Measurements from ENCODE around the gene ICAM4. TPM values are rescaled to one million over a fixed set of nuclear protein-coding genes. Genes with fewer than 3 reads are reported as not detected.

The ICAM4 gene
- total RNA-seq, 1 donor from 2014 or later: 0.13 TPM

- Histone ChIP-seq H3K36me3 (ENCODE audit: control insufficient read depth, insufficient read depth, low read length) (peaks cover 5% of the 10 kb centered on the region), H3K4me3 (ENCODE audit: low read depth, low read length) (no peak overlapping the region), H3K27me3 (ENCODE audit: control insufficient read depth, insufficient read depth, low read length) (no peaks in the 10 kb centered on the region)
- no peak for DNase-seq (ENCODE audit: low read depth)
- TF ChIP-seq CTCF (IDR thresholded peaks at IDR 0.05; ENCODE audit: insufficient read depth, low read length, poor library complexity, severe bottlenecking): no peak
Measured at GRCh38 chr19:10260141-10260584, 26.6 kb upstream of the ICAM4 start.

- peaks cover 3% of the 10 kb centered on the region for H3K36me3 ChIP-seq (ENCODE audit: control insufficient read depth, insufficient read depth, low read length)
- no peak for TF ChIP-seq CTCF (IDR thresholded peaks at IDR 0.05; ENCODE audit: insufficient read depth, low read length, poor library complexity, severe bottlenecking)
- no peak overlapping the region for H3K4me3 ChIP-seq (ENCODE audit: low read depth, low read length)
- no peak for DNase-seq (ENCODE audit: low read depth)
- H3K27me3 ChIP-seq (ENCODE audit: control insufficient read depth, insufficient read depth, low read length): no peaks in the 10 kb centered on the region
Measured at GRCh38 chr19:10262771-10263170, 24.0 kb upstream of the ICAM4 start.

GRCh38 chr19:10266706-10267105, 20.0 kb upstream of the ICAM4 start:
- no peak overlapping the region for H3K4me3 ChIP-seq (ENCODE audit: low read depth, low read length)
- DNase-seq (ENCODE audit: low read depth): no peak
- no peaks in the 10 kb centered on the region for H3K27me3 ChIP-seq (ENCODE audit: control insufficient read depth, insufficient read depth, low read length)
- H3K36me3 ChIP-seq (ENCODE audit: control insufficient read depth, insufficient read depth, low read length): no peaks in the 10 kb centered on the region
- TF ChIP-seq CTCF (IDR thresholded peaks at IDR 0.05; ENCODE audit: insufficient read depth, low read length, poor library complexity, severe bottlenecking): no peak

- no peaks in the 10 kb centered on the region for H3K36me3 ChIP-seq (ENCODE audit: control insufficient read depth, insufficient read depth, low read length)
- H3K27me3 ChIP-seq (ENCODE audit: control insufficient read depth, insufficient read depth, low read length): no peaks in the 10 kb centered on the region
- no peak for DNase-seq (ENCODE audit: low read depth)
- TF ChIP-seq CTCF (IDR thresholded peaks at IDR 0.05; ENCODE audit: insufficient read depth, low read length, poor library complexity, severe bottlenecking): no peak
- no peak overlapping the region for H3K4me3 ChIP-seq (ENCODE audit: low read depth, low read length)
Measured at GRCh38 chr19:10268071-10268470, 18.7 kb upstream of the ICAM4 start.

- H3K4me3 ChIP-seq (ENCODE audit: low read depth, low read length): peak overlapping the region; percentile 43
- peak; percentile 96 for TF ChIP-seq CTCF (IDR thresholded peaks at IDR 0.05; ENCODE audit: insufficient read depth, low read length, poor library complexity, severe bottlenecking)
- DNase-seq (ENCODE audit: low read depth): no peak
- H3K27me3 ChIP-seq (ENCODE audit: control insufficient read depth, insufficient read depth, low read length): no peaks in the 10 kb centered on the region
- no peaks in the 10 kb centered on the region for H3K36me3 ChIP-seq (ENCODE audit: control insufficient read depth, insufficient read depth, low read length)
Measured at GRCh38 chr19:10269333-10270179, 17.2 kb upstream of the ICAM4 start.
